Activated T-helper 1 cell treated with anti-CD3 and anti-CD28 coated beads, Interleukin-12 subunit alpha, Interleukin-12 subunit beta, Interleukin-2, Interleukin-4 antibody, amounts not matched to agents 30 ng/mL and 10 ng/mL and 1 ng/mL, durations not matched to agents 14 hours and 24 hours and 36 hours (primary cell): Measurements from ENCODE around the gene NKAIN1. TPM values are rescaled to one million over a fixed set of nuclear protein-coding genes. Genes with fewer than 3 reads are reported as not detected.
"Not testable (repeated sequence)": the region's sequence is repeated elsewhere in the genome, so short reads cannot be mapped to it uniquely, and the experiment has no call there.

ENCODE experiments used
- DNase-seq: peaks from one replicate; pipeline ENCODE4 v3.0.0; 2021; ENCODE audit warnings: low spot score
- H3K27ac Mint-ChIP-seq: one replicate; pipeline ENCODE4 v1.8.0; 2021; ENCODE audit warnings: mild to moderate bottlenecking, mixed read lengths
- H3K27me3 Mint-ChIP-seq: one replicate; pipeline ENCODE4 v1.8.0; 2022; ENCODE audit warnings: mild to moderate bottlenecking, moderate library complexity, mixed read lengths; ENCODE audit not compliant: insufficient read depth
- H3K36me3 Mint-ChIP-seq: one replicate; pipeline ENCODE4 v1.8.0; 2021; ENCODE audit warnings: low read depth, mixed read lengths
- H3K4me1 Mint-ChIP-seq: one replicate; pipeline ENCODE4 v1.8.0; 2021; ENCODE audit warnings: low read depth, mixed read lengths
- H3K4me3 Mint-ChIP-seq: one replicate; pipeline ENCODE4 v1.8.0; 2021; ENCODE audit warnings: mild to moderate bottlenecking, moderate library complexity, mixed read lengths
- H3K9me3 Mint-ChIP-seq: one replicate; pipeline ENCODE4 v1.8.0; 2021; ENCODE audit warnings: mixed read lengths
- intact Hi-C: fragments of 100-400 bp; cut with micrococcal nuclease; formaldehyde crosslinking; loops from one replicate; pipeline ENCODE4 v1.15.1; 2024
- total RNA-seq: library from RNA; stranded (reverse); gene quantifications from 2 replicates; pipeline ENCODE4 v1.2.3, GENCODE V29; 2022

The NKAIN1 gene
- total RNA-seq, 1 donor from 2014 or later = not detected

DNA sequence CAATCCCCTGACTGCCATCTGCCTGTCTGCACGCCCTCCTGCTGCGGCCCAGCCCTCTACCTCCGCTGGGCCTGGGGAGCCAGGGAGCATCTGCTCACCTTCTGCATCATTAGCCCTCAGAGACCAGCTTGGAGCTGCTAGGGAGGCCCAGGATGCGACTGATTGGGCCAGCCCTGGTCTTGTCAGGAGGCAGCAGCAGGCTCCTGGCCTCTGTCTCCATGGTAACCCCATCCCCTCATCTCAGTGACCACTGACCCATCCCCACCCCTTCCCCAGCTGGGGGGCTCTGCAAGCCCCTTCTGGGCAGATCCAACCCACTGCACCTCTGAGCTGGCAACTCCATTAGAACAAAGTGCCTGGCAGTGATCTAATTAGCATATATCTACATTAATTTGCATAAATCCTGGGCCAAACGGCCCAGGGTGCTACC is 37.7 kb downstream of the NKAIN1 start:
- no peaks in the 10 kb centered on the region for H3K4me1 Mint-ChIP-seq
- H3K4me3 Mint-ChIP-seq = no peak overlapping the region
- no peaks in the 10 kb centered on the region for H3K36me3 Mint-ChIP-seq
- peaks cover 3% of the 10 kb centered on the region for H3K27me3 Mint-ChIP-seq
- DNase-seq = no peak
- intact Hi-C loops = no loop called here
- no peaks in the 10 kb centered on the region for H3K9me3 Mint-ChIP-seq
- H3K27ac Mint-ChIP-seq = no peak overlapping the region

DNA sequence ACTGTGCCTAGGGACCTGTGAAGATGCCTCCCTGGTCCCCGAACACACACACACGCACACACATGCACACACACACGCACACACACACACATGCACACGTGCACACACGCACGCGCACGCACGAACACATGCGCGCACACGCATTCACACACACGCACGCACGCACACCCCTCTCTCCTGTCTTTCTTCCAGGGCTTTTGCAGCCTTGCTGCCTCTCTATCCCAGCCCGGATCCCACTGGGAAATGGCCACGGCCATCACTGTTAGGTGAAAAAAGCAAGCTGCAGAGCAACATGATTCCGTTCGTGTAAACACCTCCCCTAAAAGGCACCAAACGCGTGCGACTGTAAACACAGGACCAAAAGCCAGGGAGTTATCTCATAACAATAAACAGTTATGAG is 39.7 kb downstream of the NKAIN1 start:
- H3K36me3 Mint-ChIP-seq = no peaks in the 10 kb centered on the region
- no peak overlapping the region for H3K4me3 Mint-ChIP-seq
- H3K27ac Mint-ChIP-seq = no peak overlapping the region
- intact Hi-C loops = no loop called here
- H3K4me1 Mint-ChIP-seq = no peaks in the 10 kb centered on the region
- H3K9me3 Mint-ChIP-seq = no peaks in the 10 kb centered on the region
- H3K27me3 Mint-ChIP-seq = peaks cover 3% of the 10 kb centered on the region
- DNase-seq = no peak

DNA sequence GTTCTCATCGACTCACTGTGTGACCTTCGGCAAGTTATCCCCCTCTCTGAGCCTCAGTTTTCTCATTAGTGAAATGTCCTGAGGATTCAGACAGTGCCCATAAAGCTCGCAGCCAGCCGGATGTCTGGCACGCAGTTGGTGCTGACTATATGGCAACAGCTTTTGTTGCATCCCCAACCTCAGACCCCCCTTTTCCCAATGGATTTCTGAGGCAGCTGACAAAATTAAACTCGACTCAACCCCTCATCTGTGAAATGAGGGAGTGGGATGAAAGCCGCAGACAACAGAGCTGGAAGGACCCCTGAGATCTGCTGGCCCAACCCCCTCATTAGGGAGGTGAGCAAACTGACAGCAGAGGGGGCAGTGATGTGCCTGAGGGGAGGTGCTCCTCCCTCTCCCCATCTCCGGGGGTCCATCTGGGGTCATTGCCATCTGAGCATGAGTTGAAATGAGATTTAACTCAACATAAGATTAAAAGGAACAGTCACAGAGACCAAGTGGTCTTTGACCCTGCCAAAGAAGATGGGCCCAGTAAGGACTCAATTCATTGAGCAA is 40.4 kb downstream of the NKAIN1 start:
- no peak for DNase-seq
- no peak overlapping the region for H3K27ac Mint-ChIP-seq
- H3K36me3 Mint-ChIP-seq = no peaks in the 10 kb centered on the region
- no peaks in the 10 kb centered on the region for H3K9me3 Mint-ChIP-seq
- H3K4me3 Mint-ChIP-seq = no peak overlapping the region
- intact Hi-C loops = no loop called here
- no peaks in the 10 kb centered on the region for H3K4me1 Mint-ChIP-seq
- H3K27me3 Mint-ChIP-seq = no peaks in the 10 kb centered on the region

DNA sequence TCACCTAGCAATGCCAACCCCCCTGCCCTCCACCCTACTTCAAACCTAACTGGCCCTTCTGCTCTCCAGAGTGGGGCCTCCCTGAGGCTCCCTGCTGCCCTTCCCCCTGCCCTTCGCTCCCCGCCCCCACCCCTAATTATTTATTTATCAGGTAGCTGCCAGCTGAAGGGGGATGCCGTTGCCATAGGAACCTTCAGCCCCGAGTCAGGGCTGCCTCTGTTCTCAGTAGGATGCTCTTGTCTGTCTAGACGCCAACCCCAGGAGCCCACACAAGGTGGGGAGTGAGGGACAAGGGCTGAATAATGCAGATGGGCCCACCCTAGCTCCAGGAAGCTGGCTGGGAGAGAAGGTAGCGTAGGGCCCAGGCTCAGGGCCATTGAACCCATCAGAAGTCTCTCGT is 41.1 kb downstream of the NKAIN1 start:
- Mint-ChIP-seq H3K4me1 (no peaks in the 10 kb centered on the region), H3K9me3 (no peaks in the 10 kb centered on the region), H3K36me3 (no peaks in the 10 kb centered on the region), H3K27ac (no peak overlapping the region), H3K27me3 (no peaks in the 10 kb centered on the region), H3K4me3 (no peak overlapping the region)
- DNase-seq = no peak
- intact Hi-C loops = no loop called here

DNA sequence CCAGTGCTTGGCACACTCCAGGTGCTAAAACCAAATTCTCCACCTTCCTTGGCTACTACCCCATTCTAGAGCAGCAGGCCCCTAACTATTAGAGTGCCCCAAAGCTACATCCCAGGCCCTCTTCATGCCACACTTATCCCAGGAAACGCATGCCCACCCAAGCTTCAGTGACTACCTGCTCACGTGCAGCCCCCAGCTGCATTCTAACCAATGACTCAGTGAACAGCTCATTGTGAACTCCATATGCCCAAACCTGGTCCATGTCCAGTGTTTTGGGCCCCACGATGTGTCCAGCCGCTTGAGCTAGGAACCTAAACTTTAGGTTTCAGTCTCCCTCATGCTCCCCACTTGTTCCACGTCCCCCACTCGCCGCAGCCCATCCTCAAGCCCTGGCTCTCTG is 41.5 kb downstream of the NKAIN1 start:
- DNase-seq = no peak
- Mint-ChIP-seq H3K27ac (no peak overlapping the region), H3K4me1 (no peaks in the 10 kb centered on the region), H3K36me3 (no peaks in the 10 kb centered on the region), H3K27me3 (no peaks in the 10 kb centered on the region), H3K9me3 (no peaks in the 10 kb centered on the region), H3K4me3 (no peak overlapping the region)
- intact Hi-C loops = no loop called here

DNA sequence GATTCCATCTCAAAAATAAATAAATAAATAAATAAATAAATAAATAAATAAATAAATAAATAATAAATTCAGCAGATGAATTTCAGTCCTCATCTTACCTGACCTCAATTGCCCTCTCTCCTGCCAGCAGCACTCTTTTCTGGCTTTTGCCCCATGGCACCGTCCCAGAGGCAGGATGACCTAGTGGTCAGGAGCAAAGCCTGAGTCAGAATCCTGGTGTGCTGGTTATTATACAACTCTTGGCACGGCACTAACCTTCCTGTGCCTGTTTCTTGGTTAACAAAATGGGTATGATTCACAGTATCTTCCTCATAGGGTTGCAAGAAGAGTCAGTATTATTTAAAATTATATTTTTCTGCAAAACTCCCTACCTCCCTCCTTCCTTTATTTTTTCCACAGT is 43.0 kb downstream of the NKAIN1 start:
- Mint-ChIP-seq H3K4me1 (no peaks in the 10 kb centered on the region), H3K4me3 (no peak overlapping the region), H3K36me3 (no peaks in the 10 kb centered on the region), H3K27ac (no peak overlapping the region), H3K9me3 (no peaks in the 10 kb centered on the region), H3K27me3 (no peaks in the 10 kb centered on the region)
- DNase-seq = no peak
- intact Hi-C loops = no loop called here

DNA sequence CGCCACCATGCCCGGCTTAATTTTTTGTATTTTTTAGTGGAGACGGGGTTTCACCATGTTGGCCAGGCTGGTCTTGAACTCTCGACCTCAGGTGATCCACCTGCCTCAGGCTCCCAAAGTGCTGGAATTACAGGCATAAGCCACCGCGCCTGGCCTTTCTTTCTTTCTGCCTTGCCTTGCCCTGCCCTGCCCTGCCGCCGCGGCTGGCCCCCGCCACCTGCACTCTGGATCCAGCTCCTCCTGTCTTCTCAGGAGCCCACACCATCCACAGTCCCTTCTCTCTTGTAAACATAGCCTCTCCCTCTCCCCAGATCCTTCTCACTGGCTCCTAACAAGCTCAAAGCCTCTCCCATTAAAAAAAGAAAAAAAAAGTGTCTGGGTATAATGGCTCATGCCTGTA is 44.4 kb downstream of the NKAIN1 start:
- H3K27me3 Mint-ChIP-seq, H3K4me1 Mint-ChIP-seq, H3K9me3 Mint-ChIP-seq, H3K27ac Mint-ChIP-seq, H3K36me3 Mint-ChIP-seq, DNase-seq, intact Hi-C loops, H3K4me3 Mint-ChIP-seq: not testable (repeated sequence)

DNA sequence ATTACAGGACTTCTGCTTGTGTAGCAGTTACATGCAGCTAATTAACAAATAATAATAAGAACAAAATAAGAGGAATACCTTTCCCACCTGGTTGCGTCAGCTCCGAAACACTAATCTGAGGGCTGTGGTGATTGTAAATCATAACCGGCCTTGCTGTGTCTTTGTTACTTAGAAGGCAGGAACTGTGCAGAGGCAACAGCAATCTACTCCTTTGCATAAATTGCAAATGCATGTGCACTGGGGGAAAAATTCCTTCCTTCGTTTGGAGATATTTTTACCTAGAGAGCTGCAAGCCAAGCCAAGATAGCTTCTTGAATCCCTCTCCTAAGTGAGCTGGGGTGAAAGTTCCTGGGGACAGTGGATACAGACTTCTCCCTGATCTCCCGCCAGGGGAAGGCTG is 46.0 kb downstream of the NKAIN1 start:
- Mint-ChIP-seq H3K4me3 (no peak overlapping the region), H3K27ac (no peak overlapping the region), H3K27me3 (no peaks in the 10 kb centered on the region), H3K36me3 (no peaks in the 10 kb centered on the region), H3K9me3 (no peaks in the 10 kb centered on the region), H3K4me1 (no peaks in the 10 kb centered on the region)
- intact Hi-C loops = no loop called here
- no peak for DNase-seq

DNA sequence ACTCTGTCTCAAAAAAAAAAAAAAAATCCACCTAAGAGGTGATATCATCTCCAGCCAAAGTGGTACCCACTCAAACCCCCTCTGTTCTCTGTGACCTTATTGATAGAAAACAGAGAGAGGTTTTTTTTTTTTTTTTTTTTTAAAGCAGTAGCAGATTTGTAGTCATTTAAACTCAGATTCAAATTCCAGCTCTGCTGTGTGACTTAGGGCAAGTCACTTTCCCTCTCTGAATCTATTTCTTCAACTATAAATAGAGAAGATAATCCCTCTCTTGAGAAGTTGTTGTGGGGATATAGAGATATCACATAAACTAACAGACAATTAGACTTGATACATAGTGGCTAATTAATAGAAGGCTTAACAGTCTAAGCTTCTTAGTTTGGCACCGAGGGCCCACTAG is 48.4 kb downstream of the NKAIN1 start:
- Mint-ChIP-seq H3K27me3 (peaks cover 2% of the 10 kb centered on the region), H3K27ac (no peak overlapping the region), H3K9me3 (no peaks in the 10 kb centered on the region), H3K4me3 (no peak overlapping the region), H3K4me1 (no peaks in the 10 kb centered on the region), H3K36me3 (no peaks in the 10 kb centered on the region)
- intact Hi-C loops = no loop called here
- no peak for DNase-seq

DNA sequence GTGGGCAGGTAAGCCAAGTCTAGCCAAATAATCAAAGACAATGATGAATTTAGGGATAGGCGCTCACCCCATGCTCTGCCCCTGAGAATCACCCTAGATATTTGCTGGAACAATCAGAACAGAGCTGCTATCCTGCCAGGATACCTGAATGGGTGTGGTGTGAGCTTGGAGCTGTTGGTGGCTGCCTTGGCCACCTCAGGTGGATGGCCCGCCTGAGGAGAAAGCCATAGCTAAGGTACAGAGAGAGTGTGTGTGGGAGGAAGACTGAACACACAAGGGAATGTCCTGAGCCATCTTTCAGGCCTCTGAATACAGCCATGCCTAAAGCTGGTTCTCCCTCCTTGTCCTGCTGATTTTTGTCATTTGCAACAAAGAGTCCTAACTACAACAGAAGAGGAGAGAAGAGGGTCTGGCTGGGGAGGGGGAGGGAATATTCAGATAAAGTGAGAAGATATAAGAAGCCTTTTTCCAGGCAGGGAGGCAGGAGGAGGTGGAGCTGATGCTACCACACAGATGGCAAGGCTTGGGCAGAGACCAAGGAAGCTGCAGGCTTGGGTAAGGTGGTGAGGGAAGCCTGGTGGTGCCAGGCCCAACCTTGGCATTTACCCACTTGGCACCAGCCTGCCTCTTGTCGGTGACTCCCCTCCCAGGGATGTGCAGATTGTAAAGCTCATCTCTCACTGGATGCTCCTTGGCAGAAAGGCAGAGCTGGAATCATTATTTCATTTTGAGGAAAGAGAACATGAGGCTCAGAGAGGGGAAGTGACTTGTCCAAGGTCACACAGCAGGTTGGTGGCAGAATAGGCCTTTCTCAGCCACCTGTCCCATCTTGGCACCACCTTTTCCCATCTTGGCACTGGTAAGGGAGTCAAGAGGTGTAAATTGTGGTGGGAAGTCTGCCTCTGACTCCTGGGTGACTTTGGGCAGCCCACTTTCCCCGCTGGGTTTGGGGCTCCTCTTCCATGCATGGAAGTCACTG is 49.7 kb downstream of the NKAIN1 start:
- Mint-ChIP-seq H3K27ac (no peak overlapping the region), H3K4me3 (no peak overlapping the region), H3K36me3 (no peaks in the 10 kb centered on the region), H3K9me3 (no peaks in the 10 kb centered on the region), H3K27me3 (peaks cover 3% of the 10 kb centered on the region), H3K4me1 (no peaks in the 10 kb centered on the region)
- DNase-seq = no peak
- intact Hi-C loops = no loop called here

DNA sequence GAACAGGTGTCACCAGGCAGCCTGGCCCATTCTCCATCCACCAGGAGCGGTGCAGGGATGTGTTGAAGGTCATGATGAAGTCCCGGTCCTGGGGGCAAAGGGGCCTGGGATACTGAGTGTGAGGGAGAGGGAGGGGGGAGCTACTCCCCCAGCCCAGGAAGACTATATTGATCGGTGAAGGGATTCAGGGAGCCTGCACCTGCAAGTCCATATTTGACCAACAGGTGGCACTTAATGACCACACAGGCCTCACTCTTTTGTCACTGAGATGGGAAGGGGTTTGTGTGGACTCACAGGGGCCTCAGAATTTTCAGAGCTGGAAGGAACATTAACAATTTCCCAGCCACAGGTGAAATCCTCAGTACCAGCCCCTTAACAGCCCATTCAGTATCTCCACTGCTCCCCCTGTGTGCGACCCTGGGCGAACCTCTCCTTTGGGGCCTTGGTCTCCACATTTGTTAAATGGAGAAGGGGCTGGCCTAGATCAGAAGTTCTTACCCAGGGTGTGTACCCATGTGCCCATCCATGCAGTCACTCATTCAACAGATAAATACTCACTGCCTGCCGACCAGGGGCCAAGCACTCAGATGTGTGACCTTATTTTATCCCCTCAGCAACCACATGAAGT is 55.6 kb downstream of the NKAIN1 start:
- H3K9me3 Mint-ChIP-seq = no peaks in the 10 kb centered on the region
- intact Hi-C loops = loop anchor here (1.0 kb wide), 2 partner anchors 238 to 365 kb away; no protein-coding TSS in a partner anchor
- H3K27ac Mint-ChIP-seq = no peak overlapping the region
- no peaks in the 10 kb centered on the region for H3K4me1 Mint-ChIP-seq
- H3K36me3 Mint-ChIP-seq = no peaks in the 10 kb centered on the region
- peaks cover 24% of the 10 kb centered on the region for H3K27me3 Mint-ChIP-seq
- peak; percentile 13 for DNase-seq
- H3K4me3 Mint-ChIP-seq = no peak overlapping the region

DNA sequence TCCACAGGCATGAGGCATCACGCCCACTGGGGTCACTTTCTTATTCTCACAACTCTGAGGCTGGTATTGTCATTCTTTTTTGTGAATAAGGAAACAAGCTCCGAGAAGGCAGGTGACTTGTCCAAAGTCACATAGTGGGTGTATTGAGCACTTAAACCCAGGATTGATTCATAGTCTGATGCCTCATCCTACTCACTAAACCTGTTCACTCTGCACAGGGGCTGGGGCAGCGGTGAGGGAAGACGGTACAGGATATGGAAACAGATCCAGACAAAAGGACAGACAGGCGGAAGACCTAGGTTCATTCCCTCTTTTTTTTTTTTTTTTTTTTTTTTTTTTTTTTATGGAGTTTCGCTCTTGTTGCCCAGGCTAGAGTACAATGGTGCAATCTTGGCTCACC is 56.6 kb downstream of the NKAIN1 start:
- Mint-ChIP-seq H3K9me3 (no peaks in the 10 kb centered on the region), H3K4me3 (no peak overlapping the region), H3K27me3 (peaks cover 22% of the 10 kb centered on the region), H3K27ac (no peak overlapping the region), H3K36me3 (no peaks in the 10 kb centered on the region), H3K4me1 (no peaks in the 10 kb centered on the region)
- intact Hi-C loops = no loop called here
- no peak for DNase-seq

DNA sequence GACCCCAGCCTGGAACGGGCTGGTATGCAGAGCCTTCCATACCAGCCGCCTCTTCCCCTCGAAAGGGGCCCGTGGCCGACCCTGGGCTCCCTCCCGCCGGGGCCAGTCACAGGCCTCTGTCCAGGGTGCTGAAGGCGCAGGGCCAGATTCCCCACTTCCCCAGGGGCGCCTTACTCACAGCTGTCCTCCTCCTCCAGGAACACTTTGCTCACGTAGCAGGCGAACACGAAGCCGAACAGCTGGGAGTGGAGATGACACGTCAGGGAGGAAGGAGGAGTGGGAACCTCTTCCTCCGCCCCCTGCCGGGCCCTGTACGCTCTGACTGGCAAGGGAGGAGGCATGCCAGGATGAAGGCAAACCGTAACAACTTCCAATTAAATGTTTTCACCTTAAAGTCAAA is 57.3 kb downstream of the NKAIN1 start:
- no peak overlapping the region for H3K27ac Mint-ChIP-seq
- no peaks in the 10 kb centered on the region for H3K36me3 Mint-ChIP-seq
- DNase-seq = peak; percentile 37
- peaks cover 22% of the 10 kb centered on the region for H3K27me3 Mint-ChIP-seq
- intact Hi-C loops = no loop called here
- H3K9me3 Mint-ChIP-seq = no peaks in the 10 kb centered on the region
- no peaks in the 10 kb centered on the region for H3K4me1 Mint-ChIP-seq
- peak overlapping the region; percentile 22 for H3K4me3 Mint-ChIP-seq
